HG02759 (cell line): ENCODE results near the gene VAC14.
"Not testable (repeated sequence)": the region's sequence is repeated elsewhere in the genome, so short reads cannot be mapped to it uniquely, and the experiment has no call there.

Source experiments
- ATAC-seq: cut with Tn5 transposase; IDR thresholded peaks from one replicate; pipeline ENCODE4 v1.9.1; 2021; ENCODE audit warnings: mild to moderate bottlenecking, moderate library complexity; ENCODE audit not compliant: unreplicated experiment

The VAC14 gene

GRCh38 chr16:70745536-70746025 lies 55.4 kb downstream of the VAC14 start:
- ATAC-seq, result no peak

GRCh38 chr16:70744366-70744765 lies 56.6 kb downstream of the VAC14 start:
- no peak for ATAC-seq

- no peak for ATAC-seq
Observed at GRCh38 chr16:70743791-70744190, 57.2 kb downstream of the VAC14 start.

GRCh38 chr16:70742967-70743366 lies 58.0 kb downstream of the VAC14 start:
- ATAC-seq, result not testable (repeated sequence)

GRCh38 chr16:70741783-70742125 lies 59.2 kb downstream of the VAC14 start:
- no peak for ATAC-seq

- ATAC-seq, result no peak
Observed at GRCh38 chr16:70740914-70741782, 59.8 kb downstream of the VAC14 start.

GRCh38 chr16:70740174-70740913 lies 60.6 kb downstream of the VAC14 start:
- no peak for ATAC-seq

- ATAC-seq, result no peak
Observed at GRCh38 chr16:70739389-70739788, 61.6 kb downstream of the VAC14 start.

- no peak for ATAC-seq
Observed at GRCh38 chr16:70738083-70738977, 62.6 kb downstream of the VAC14 start.

GRCh38 chr16:70737377-70738082 lies 63.4 kb downstream of the VAC14 start:
- peak; percentile 92 for ATAC-seq

GRCh38 chr16:70736465-70737376 lies 64.2 kb downstream of the VAC14 start:
- no peak for ATAC-seq

- no peak for ATAC-seq
Observed at GRCh38 chr16:70735141-70735979, 65.6 kb downstream of the VAC14 start.

GRCh38 chr16:70734522-70735095 lies 66.3 kb downstream of the VAC14 start:
- ATAC-seq, result no peak

GRCh38 chr16:70730944-70731343 lies 70.0 kb downstream of the VAC14 start:
- ATAC-seq, result no peak

GRCh38 chr16:70730031-70730430 lies 70.9 kb downstream of the VAC14 start:
- no peak for ATAC-seq

GRCh38 chr16:70729292-70729691 lies 71.7 kb downstream of the VAC14 start:
- ATAC-seq, result no peak

GRCh38 chr16:70728150-70728549 lies 72.8 kb downstream of the VAC14 start:
- no peak for ATAC-seq

GRCh38 chr16:70726892-70727361 lies 74.0 kb downstream of the VAC14 start:
- ATAC-seq, result no peak
